Astrocyte of the cerebellum (primary cell): ENCODE measurements around the gene LIPE.
A peak's percentile ranks its signal among the peaks of the same experiment; 100 is the strongest.

Experiments
- DNase-seq: peaks from one replicate; pipeline ENCODE4 v3.0.0-alpha.2; 2011; ENCODE audit warnings: low read depth
- H3K4me3 ChIP-seq: 2 replicates; pipeline ENCODE4 v1.5.1; 2011; ENCODE audit warnings: mild to moderate bottlenecking, low read depth, low read length, moderate library complexity
- in situ Hi-C: cut with HindIII; loops from 2 replicates; pipeline ENCODE4 v1.10.0; 2017; ENCODE audit warnings: low sequenced_read_pairs
- TF ChIP-seq, protein P1 (sequence below): IDR thresholded peaks from 2 replicates; pipeline ENCODE4 v1.5.1; 2012; ENCODE audit warnings: low read length, low read depth, moderate library complexity, mild to moderate bottlenecking; ENCODE audit errors: missing control alignments

LIPE gene

DNA sequence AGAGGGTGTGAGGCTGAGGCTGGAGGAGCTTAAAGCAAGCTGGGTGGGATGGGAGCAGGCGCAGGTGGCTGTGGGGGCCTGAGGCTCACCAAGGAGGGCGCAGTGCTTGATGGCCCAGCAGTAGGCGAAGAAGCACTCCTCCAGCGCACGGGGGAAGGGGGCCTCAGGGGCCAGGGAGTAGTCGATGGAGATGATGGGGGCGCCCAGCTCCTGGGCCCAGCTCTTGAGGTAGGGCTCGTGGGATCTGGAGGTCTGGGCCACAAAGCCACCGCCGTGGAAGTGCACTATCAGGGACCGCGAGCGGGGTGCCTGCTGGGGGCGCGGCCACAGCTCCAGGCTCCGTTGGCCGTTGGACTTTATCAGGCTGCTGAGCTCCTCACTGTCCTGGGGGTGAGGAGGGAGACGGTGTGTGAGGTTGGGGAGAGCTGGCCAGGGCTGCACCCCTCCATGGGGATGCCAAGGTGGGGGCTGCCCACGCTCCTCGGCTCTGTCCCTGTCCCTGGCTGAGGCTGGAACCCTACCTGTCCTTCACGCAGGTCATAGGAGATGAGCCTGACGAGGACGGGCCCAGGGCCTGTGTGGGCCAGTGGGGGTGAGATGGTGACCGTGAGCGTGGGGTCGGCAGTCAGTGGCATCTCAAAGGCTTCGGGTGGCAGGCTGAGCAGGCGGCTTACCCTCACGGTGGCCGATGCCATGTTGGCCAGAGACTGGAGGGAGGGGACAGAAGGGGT is 19.9 kb downstream of the LIPE start:
- in situ Hi-C loops, result no loop called here
- TF ChIP-seq, protein P1, sequence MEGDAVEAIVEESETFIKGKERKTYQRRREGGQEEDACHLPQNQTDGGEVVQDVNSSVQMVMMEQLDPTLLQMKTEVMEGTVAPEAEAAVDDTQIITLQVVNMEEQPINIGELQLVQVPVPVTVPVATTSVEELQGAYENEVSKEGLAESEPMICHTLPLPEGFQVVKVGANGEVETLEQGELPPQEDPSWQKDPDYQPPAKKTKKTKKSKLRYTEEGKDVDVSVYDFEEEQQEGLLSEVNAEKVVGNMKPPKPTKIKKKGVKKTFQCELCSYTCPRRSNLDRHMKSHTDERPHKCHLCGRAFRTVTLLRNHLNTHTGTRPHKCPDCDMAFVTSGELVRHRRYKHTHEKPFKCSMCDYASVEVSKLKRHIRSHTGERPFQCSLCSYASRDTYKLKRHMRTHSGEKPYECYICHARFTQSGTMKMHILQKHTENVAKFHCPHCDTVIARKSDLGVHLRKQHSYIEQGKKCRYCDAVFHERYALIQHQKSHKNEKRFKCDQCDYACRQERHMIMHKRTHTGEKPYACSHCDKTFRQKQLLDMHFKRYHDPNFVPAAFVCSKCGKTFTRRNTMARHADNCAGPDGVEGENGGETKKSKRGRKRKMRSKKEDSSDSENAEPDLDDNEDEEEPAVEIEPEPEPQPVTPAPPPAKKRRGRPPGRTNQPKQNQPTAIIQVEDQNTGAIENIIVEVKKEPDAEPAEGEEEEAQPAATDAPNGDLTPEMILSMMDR, result no peak
- H3K4me3 ChIP-seq, result no peak overlapping the region
- DNase-seq, result no peak

DNA sequence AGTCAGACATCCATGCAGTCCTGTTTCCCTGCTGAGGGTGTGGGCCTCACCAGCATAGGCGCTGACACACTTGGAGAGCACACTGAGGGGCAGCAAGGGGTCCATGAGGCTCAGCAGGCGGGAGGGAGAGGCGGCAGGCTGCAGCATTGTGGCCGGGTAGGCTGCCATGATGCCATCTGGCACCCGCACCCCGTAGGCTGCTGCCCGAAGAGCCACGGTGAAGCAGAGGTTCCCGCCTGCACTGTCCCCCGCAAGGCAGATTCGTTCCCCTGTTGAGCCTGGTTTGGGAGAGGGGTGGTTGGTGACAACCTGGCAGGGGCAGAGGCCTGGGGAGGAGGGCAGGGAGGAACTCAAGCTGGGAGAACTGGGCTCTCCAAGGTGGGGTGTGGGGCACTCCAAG is 21.1 kb downstream of the LIPE start:
- DNase-seq, result no peak
- TF ChIP-seq, protein P1, result no peak
- no peak overlapping the region for H3K4me3 ChIP-seq
- in situ Hi-C loops, result no loop called here

DNA sequence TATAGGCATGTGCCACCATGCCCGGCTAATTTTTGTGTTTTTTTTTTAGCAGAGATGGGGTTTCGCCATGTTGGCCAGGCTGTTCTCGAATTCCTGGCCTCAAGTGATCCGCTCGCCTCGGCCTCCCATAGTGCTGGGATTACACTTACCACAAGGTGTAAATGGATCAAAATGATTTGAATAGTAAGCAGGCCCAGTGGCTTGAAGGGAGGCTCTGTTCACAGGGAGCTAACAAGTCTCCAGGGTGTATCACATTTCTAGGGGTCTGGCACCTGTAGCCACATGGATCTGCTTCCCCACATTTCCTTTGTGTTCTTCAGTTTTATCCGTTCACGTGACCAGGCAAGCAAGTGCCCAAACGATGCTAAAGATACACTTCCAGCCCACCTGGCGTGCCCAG is 23.6 kb downstream of the LIPE start:
- no peak overlapping the region for H3K4me3 ChIP-seq
- TF ChIP-seq, protein P1, result no peak
- in situ Hi-C loops, result no loop called here
- no peak for DNase-seq

DNA sequence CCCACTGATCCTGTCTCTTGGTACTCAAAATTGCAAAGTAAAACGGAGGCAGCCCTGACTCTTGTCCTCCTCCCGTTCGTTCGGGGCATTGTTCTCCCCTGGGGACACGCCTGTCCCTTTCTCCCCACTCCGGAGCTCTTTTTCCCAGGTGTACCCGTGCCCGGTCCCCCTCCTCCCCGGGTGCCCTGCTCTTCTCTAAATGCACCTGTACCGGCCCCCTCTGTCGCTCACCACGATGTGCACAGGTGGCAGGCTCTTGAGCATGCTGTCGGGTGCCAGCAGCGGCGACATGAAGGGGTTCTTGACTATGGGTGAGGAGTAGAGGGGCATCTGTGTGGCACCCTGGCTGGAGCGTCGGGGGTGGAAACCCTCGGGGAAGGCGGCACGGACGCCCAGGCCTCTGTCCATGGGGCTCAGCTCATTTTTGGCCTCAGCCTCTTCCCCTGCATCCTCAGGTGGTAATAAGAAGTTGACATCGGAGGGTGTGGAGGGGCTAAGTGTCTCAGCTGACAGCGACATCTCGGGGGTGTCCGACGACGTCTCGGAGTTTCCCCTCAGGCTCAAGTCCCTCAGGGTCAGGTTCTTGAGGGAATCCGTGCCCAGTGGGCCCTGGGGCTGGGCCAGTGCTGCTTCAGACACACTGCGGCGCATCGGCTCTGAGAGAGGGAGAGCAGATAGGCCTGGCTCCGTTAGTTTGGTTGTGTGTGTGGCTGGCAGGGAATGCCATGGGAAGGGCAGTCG is 24.6 kb downstream of the LIPE start:
- TF ChIP-seq, protein P1, result no peak
- DNase-seq, result no peak
- H3K4me3 ChIP-seq, result peak overlapping the region; percentile 47
- in situ Hi-C loops, result no loop called here

DNA sequence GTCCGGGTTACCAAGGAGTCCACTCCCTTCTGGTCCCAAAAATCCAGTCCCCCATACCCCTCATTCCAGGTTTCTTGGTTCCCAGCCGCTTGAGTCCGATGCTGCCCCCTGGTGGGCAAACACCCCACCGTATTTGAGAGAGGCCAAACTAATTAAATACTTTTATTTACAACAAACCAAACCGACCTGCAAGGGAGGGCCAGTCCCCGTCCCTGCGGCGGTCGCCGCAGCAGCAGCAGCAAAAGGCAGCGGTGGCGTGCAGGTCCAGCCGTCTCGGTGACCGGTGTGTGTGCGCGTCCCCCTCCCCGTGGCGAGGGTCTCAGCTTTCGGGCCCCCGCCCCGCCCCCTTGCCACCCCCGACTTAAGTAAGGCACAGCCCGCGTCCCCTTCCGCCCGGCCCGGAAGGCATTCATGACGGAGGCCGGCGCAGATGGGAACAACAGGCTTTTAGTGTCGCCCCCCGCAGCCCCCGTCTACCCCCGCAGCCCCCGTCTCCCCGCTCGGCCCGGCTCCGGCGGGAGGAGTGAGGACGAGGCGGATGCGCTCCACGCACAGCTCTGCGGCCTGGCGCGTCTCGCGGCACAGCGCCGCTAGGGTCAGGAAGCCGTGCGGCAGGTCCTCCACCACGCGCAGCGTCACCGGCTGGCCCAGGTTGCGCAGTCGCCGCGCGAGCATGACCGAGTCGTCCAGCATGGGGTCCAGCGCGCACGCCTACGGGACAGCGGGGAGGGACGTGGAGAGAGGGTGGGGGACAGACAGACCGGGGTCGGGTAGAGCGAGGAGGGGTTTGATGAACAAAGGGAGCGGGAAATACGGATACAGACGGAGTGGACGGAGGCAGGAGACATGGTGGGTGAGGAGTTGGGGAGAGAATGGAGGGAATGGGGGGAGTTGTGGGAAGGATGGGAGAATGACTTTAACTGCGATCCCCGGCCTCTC is 25.6 kb downstream of the LIPE start:
- in situ Hi-C loops, result no loop called here
- TF ChIP-seq, protein P1, result peak; percentile 84
- DNase-seq, result peak; percentile 63
- H3K4me3 ChIP-seq, result peak overlapping the region; percentile 47

DNA sequence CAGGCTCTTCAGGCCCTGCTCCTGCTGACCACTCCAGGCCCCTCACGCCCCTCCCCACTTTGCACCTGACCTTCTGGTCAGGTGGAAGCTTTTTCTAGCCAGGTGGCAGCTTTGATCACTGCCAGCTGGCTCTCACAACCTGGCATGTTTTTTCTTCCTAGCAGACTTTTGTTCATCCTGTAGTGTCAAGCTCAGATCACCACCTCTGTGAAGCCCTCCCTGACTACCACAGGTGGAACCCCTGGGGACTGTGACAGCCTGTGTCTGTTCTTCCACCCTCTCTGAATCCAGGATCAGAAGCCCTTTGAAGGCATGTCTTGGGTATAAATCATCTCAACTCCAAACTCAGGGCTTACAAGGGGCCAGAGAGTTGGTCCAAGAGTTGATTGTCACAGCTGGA is 26.8 kb downstream of the LIPE start:
- TF ChIP-seq, protein P1, result no peak
- in situ Hi-C loops, result no loop called here
- no peak for DNase-seq
- H3K4me3 ChIP-seq, result no peak overlapping the region
